Transverse colon (tissue), 4 donors: ENCODE results near the gene NFAM1. TPM values are rescaled to one million over a fixed set of nuclear protein-coding genes. Genes with fewer than 3 reads are reported as not detected.

Source experiments
- DNase-seq: peaks from one replicate; pipeline ENCODE4 v3.0.0-alpha.2; 2019
- H3K27ac ChIP-seq, 4 donors: fragments of 200-600 bp; sonication (generic); 2 replicates each; pipeline ENCODE4 v1.5.1; 2016 to 2018; ENCODE audit warnings: inconsistent platforms in 4 of 4
- H3K27me3 ChIP-seq: fragments of 200-600 bp; sonication (generic); 2 replicates; pipeline ENCODE4 v1.5.1; 2017; ENCODE audit warnings: inconsistent platforms
- H3K36me3 ChIP-seq, 4 donors: fragments of 200-600 bp; sonication (generic); 2 replicates each; pipeline ENCODE4 v1.5.1; 2017 to 2019; ENCODE audit warnings: inconsistent platforms in 4 of 4
- H3K4me1 ChIP-seq, 4 donors: fragments of 200-600 bp; sonication (generic); 2 replicates each; pipeline ENCODE4 v1.5.1; 2017 to 2020; ENCODE audit warnings: inconsistent platforms in 4 of 4
- H3K4me3 ChIP-seq, 4 donors: fragments of 200-600 bp; sonication (generic); 1 replicate in 1 of 4; 2 replicates in 3 of 4; pipeline versions ENCODE4 v1.5.1 to v1.6.1; 2017 to 2019; ENCODE audit warnings: inconsistent platforms in 4 of 4
- H3K9me3 ChIP-seq, 2 donors: fragments of 200-600 bp; sonication (generic); 2 replicates each; pipeline ENCODE4 v1.5.1; 2017 to 2019; ENCODE audit warnings: inconsistent platforms in 2 of 2
- CTCF ChIP-seq, 5 experiments: fragments of 200-600 bp in 3 of 5; fragments of 450-650 bp in 2 of 5; sonication (generic) in 3 of 5; IDR thresholded peaks; 1 replicate in 2 of 5; 2 replicates in 3 of 5; pipeline ENCODE4 v1.5.1; 2016 to 2017; ENCODE audit warnings: antibody characterized with exemption in 5 of 5, inconsistent platforms in 3 of 5, mild to moderate bottlenecking in 2 of 5, moderate library complexity in 1 of 5
- EP300 ChIP-seq: sonication (generic); formaldehyde crosslinking; IDR thresholded peaks from one replicate; pipeline ENCODE4 v1.6.1; 2017; ENCODE audit warnings: antibody characterized with exemption, low read depth
- POLR2A ChIP-seq: fragments of 450-650 bp; IDR thresholded peaks from one replicate; pipeline ENCODE4 v1.6.1; 2016; ENCODE audit warnings: antibody characterized with exemption, mild to moderate bottlenecking, moderate library complexity
- POLR2AphosphoS5 ChIP-seq, 3 donors: sonication (generic); formaldehyde crosslinking; IDR thresholded peaks; one replicate each; pipeline ENCODE4 v1.6.1; 2016; ENCODE audit warnings: antibody characterized with exemption in 3 of 3
- WGBS, 2 donors: methylation state at CpG; one replicate each; pipeline ENCODE4 v1.1.5; 2018; ENCODE audit warnings: low coverage in 1 of 2; 5-methylcytosine and 5-hydroxymethylcytosine counted together
- in situ Hi-C, 4 donors: fragments of 200-750 bp; cut with MboI; loops; one replicate each; pipeline versions ENCODE4 v1.15.0 to v1.15.1; 2017; ENCODE audit warnings: low sequenced_read_pairs in 3 of 4, low pct_ligation_motif_present in 1 of 4, low pct_unique_long_range_greater_than_20kb in 1 of 4
- intact Hi-C: fragments of 100-400 bp; cut with DNase I; formaldehyde crosslinking; loops from one replicate; pipeline ENCODE4 v1.15.1; 2023; ENCODE audit warnings: low total_unique reads
- total RNA-seq, 4 donors: library from RNA; depleted of rRNA; stranded (reverse); fragments of >200 nt; gene quantifications; one replicate each; pipeline ENCODE4 v1.1.0, GENCODE V29; 2016

NFAM1 gene
- total RNA-seq, 4 donors from 2014 or later: 1.1 to 1.4 TPM; not detected in 2

- peak; percentile 65 for DNase-seq
- in situ Hi-C loops: no loop called here
Measured at GRCh38 chr22:42338479-42338878, 93.7 kb downstream of the NFAM1 start.

GRCh38 chr22:42337356-42337755, 94.8 kb downstream of the NFAM1 start:
- Histone ChIP-seq H3K27ac (no peak overlapping the region), H3K4me1 (peaks cover 0 to 10% (median 6%) of the 10 kb centered on the region in 4 donors), H3K27me3 (peaks cover 3% of the 10 kb centered on the region), H3K4me3 (no peak overlapping the region), H3K9me3 (no peaks in the 10 kb centered on the region), H3K36me3 (no peaks in the 10 kb centered on the region)
- in situ Hi-C loops: no loop called here
- no peak for DNase-seq
- no peak for TF ChIP-seq POLR2AphosphoS5 (IDR thresholded peaks at IDR 0.05)
- no peak for TF ChIP-seq EP300
- TF ChIP-seq CTCF (IDR thresholded peaks at IDR 0.05): no peak
- TF ChIP-seq POLR2A: no peak
- intact Hi-C loops: no loop called here

More at GRCh38 chr22:42338479-42338878, 93.7 kb downstream of the NFAM1 start:
- intact Hi-C loops: no loop called here
- Histone ChIP-seq H3K9me3 (no peaks in the 10 kb centered on the region), H3K27ac (no peak overlapping the region), H3K36me3 (no peaks in the 10 kb centered on the region), H3K27me3 (peaks cover 6% of the 10 kb centered on the region), H3K4me1 (peaks cover 0 to 16% (median 11%) of the 10 kb centered on the region in 4 donors), H3K4me3 (no peak overlapping the region)
- TF ChIP-seq CTCF (IDR thresholded peaks at IDR 0.05) (no peak), POLR2AphosphoS5 (IDR thresholded peaks at IDR 0.05) (no peak), EP300 (no peak), POLR2A (no peak)
- 64 to 80% methylated on average over 2 to 21 of the region's 21 CpGs for WGBS, 2 donors

- H3K4me3 ChIP-seq: no peak overlapping the region
- peaks cover 3% of the 10 kb centered on the region for H3K27me3 ChIP-seq
- no peak for DNase-seq
- H3K9me3 ChIP-seq: no peaks in the 10 kb centered on the region
- intact Hi-C loops (no loop called here), in situ Hi-C loops (no loop called here)
- no peak overlapping the region for H3K27ac ChIP-seq
- TF ChIP-seq EP300 (no peak), POLR2AphosphoS5 (IDR thresholded peaks at IDR 0.05) (no peak), POLR2A (no peak), CTCF (IDR thresholded peaks at IDR 0.05) (no peak)
- WGBS, 2 donors: 85 to 100% methylated on average over 1 to 11 of the region's 11 CpGs
- peaks cover 0 to 10% (median 6%) of the 10 kb centered on the region in 4 donors for H3K4me1 ChIP-seq
- no peaks in the 10 kb centered on the region for H3K36me3 ChIP-seq
Measured at GRCh38 chr22:42336527-42337227, 95.5 kb downstream of the NFAM1 start.

GRCh38 chr22:42335839-42336378, 96.3 kb downstream of the NFAM1 start:
- no peaks in the 10 kb centered on the region for H3K27me3 ChIP-seq
- H3K4me1 ChIP-seq: peaks cover 0 to 7% (median 3%) of the 10 kb centered on the region in 4 donors
- 58% methylated on average over 8 of the region's 11 CpGs; no CpG with 5 or more reads in 1 of the 2 donors for WGBS, 2 donors
- in situ Hi-C loops (no loop called here), intact Hi-C loops (no loop called here)
- H3K27ac ChIP-seq: no peak overlapping the region
- H3K9me3 ChIP-seq: no peaks in the 10 kb centered on the region
- no peak overlapping the region for H3K4me3 ChIP-seq
- TF ChIP-seq POLR2AphosphoS5 (IDR thresholded peaks at IDR 0.05): no peak
- no peak for TF ChIP-seq POLR2A
- no peak for TF ChIP-seq CTCF (IDR thresholded peaks at IDR 0.05)
- no peak for TF ChIP-seq EP300
- H3K36me3 ChIP-seq: no peaks in the 10 kb centered on the region
- DNase-seq: no peak
